SH-SY5Y (cell line): ENCODE results near the gene PCYOX1L.

Experiments
- GATA2 ChIP-seq: IDR thresholded peaks from 2 replicates; pipeline ENCODE4 v1.6.1; 2011; ENCODE audit warnings: mild to moderate bottlenecking, low read depth, low read length
- GATA3 ChIP-seq: IDR thresholded peaks from 2 replicates; pipeline ENCODE4 v1.6.1; 2011; ENCODE audit warnings: low read depth, mild to moderate bottlenecking, low read length, moderate library complexity

PCYOX1L gene

GRCh38 chr5:149401051-149401450 lies 43.2 kb downstream of the PCYOX1L start:
- no peak for TF ChIP-seq GATA3
- no peak for TF ChIP-seq GATA2

DNA sequence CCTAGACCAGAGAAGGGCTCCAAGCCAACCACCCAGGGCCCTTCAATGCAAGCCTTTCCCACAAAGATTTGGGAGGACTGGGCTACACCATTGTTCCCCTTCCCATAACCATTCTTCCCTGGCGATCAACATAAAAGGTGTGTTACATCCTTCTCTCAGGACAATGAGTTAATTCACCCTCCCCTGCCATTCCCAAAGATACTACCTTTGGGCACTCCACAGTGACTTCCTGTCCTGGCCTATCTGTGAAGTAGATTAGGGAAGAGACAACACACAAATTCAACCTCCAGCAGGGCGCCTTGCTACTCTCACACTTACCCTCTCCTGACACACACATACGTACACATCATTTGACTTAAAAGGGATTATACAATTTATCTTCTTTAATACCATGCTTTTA lies 44.4 kb downstream of the PCYOX1L start:
- TF ChIP-seq GATA3 (no peak), GATA2 (no peak)

- TF ChIP-seq GATA3 (no peak), GATA2 (no peak)
These were observed 46.3 kb downstream of the PCYOX1L start for GRCh38 chr5:149403923-149404745.

DNA sequence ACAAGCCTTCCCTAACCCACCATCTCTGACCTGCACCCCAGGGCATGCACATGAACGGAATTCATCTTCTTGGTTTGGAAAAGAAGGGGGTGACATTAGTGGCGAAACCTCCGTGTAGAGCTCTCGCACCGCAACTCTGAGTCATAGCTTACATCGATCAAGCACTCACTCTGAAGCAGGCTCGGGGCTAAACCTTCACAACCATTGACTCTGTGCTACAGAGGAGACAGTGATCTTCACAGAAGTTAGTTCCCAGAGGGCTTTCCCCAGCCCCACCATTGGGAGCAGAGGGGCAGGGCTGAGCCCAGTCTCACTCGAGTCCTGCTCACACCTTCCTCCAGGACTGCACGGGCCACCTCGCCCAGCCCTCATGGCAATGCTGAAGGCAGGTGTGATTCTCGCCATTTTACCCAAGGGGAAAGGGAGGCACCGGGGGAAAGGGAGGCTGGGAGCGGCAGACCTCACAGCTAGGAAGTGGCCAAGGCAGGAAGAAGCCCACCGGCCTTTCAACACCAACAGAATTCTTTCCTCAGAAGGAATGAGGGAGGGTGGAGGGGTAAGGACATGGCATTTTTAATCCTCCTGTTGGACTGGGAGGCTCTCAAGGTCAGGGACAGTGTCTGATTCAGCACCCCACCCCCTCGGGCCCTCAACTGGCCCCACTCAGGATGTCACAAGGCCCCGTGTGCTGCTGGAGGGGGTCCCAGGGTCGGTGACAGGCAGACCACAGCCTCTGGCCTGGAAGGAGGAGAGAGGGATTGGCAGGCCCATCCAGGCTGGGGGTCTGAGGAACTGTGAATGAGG lies 47.1 kb downstream of the PCYOX1L start:
- no peak for TF ChIP-seq GATA3
- TF ChIP-seq GATA2: no peak

DNA sequence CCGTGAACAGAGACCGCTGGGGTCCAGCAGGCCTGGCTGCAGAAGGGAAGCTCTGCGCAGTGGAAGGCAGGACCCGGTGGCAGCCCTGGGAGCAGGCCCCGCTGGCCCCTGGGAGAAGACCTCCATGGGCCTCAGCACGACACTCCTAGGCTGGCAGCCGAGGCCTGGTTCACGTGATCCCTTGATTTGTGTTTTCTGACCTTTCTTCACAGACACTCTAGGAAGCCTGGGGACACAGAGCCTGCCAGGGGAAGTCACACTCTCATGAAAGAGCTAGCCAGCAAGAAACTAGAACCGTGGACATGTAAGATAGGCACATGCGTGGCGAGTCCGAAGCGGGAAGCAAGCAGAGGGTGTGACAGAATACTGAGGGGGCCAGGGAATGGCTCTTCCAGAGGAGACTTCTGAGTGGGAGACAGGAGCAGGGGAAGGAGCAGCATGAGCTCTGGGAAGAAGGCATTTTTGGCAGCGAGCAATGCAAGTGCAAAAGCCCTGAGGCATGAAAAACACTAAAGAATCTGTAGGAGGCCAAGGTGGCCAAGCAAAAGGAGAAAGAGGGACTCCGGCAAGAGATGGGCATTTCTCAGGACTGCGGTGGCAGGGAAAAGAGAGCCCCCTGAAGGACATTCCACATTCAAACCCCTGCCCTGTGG lies 47.8 kb downstream of the PCYOX1L start:
- TF ChIP-seq GATA3 (no peak), GATA2 (no peak)

DNA sequence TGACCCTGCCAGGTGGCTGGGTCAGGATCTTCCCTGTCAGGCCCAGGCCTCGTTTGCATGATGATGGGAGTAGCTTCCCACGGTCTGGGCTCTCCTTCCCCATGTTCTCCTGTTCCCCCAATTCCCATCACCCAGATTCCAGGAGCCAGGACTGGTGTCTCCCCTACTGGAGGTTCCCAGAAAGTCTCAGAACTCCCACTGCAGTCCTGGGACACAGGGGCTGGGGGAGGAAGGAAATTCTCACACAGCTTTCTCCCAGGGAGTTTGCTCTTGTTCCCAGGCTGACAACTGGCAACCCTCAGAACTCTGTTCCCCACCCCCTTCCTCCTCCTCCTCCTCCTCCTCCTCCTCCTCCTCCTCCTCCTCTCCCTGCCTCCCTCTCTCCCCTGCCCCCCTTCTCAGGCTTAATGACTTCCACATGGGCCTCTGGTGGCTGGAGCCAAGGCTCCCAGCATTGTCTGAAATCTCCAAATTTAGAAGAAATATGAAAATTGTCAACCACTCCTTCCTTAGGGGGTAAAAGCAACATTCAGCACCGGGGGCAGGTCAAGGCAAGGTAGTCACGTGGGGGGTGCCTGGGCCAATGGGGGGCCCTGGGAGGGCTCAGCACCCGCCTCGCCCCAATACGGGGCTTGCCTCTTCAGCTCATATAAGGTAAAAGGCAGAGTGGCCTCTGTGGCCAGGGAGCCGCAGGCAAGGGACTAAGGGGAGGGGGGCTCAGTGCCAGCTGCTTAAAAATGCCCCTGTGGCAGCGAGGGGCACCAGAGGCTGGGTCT lies 48.5 kb downstream of the PCYOX1L start:
- no peak for TF ChIP-seq GATA3
- TF ChIP-seq GATA2: no peak

DNA sequence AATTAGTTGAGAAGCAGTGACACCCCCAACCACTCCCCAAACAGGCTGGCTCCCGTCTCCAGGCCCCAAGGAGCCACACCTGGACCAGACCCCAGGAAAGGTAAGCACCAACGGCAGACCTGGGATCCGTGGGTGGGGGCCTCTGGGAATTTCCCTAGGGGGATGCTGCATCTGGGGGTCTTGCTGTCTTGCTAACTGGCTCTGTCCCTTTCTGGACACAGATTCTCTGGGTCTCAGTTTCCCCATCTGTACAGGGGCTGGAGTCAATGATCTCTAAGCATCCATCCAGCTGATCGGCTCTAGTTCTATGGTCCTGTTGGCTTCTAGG lies 49.1 kb downstream of the PCYOX1L start:
- TF ChIP-seq GATA2 (no peak), GATA3 (no peak)

DNA sequence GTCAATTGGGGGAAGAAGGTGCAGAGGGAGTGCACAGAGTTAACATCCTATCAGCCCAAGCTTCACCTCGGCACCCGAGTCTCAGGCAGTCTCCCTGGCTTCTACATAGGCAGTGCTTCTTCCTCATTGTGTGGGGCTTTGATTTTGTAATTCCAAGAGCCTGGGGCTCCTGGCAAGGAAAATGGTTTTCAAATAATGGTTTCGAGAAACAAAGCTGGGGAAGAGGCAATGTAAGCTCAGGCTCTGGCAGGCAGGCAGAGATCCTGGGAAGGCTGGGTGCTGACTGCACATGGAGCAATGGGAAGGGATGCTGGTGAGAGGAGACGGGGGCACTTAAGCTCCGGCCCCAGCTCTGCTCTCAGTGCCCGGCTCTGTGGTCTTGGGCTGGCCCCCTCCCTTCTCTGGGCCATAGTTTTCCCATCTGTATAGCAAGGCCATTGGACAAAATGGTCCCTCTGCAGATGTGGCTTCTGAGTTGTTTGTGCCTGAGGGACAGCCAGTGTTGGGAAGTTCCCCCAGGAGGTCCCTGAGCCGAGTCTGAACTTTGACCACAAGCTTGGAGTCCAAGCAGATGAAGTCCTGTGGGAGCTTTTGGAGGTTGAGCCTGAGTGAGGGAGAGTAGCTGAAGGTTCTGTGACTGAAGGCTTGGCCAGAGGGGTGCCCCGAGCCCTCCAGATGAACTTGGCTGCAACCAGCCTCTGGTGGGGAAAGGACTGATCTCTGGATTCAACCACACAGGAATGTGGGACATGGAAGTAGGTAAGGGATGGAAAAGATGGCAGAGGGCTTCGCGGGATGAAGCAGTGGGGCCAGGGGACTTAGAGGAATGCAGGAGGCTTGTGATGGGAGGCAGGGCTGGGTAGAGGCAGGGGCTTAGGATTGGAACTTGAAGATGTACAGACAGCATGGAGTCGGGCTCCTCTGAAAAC lies 49.7 kb downstream of the PCYOX1L start:
- TF ChIP-seq GATA3 (no peak), GATA2 (no peak)

GRCh38 chr5:149408252-149409099 lies 50.6 kb downstream of the PCYOX1L start:
- no peak for TF ChIP-seq GATA3
- TF ChIP-seq GATA2: no peak

GRCh38 chr5:149409268-149409948 lies 51.6 kb downstream of the PCYOX1L start:
- TF ChIP-seq GATA2: no peak
- no peak for TF ChIP-seq GATA3

- no peak for TF ChIP-seq GATA2
- no peak for TF ChIP-seq GATA3
These were observed 52.2 kb downstream of the PCYOX1L start for GRCh38 chr5:149410071-149410470.
